Activated naive CD4-positive, alpha-beta T cell treated with anti-CD3 and anti-CD28 coated beads for 36 hours (primary cell): ENCODE results near the gene DUSP28. TPM values are rescaled to one million over a fixed set of nuclear protein-coding genes. Genes with fewer than 3 reads are reported as not detected.
A peak's percentile ranks its signal among the peaks of the same experiment; 100 is the strongest.

ENCODE experiments used
- CTCF ChIA-PET: fragments of 350-600 bp; sonication (Branson Sonifier 250); formaldehyde crosslinking; loops from one replicate; lab custom pipeline; 2021; ENCODE audit warnings: antibody characterized with exemption; lab: Charles Lee
- DNase-seq: peaks from one replicate; pipeline ENCODE4 v3.0.0-alpha.2; 2020
- H3K27ac Mint-ChIP-seq: one replicate; pipeline ENCODE4 v1.8.0; 2021; ENCODE audit warnings: mild to moderate bottlenecking, mixed read lengths
- H3K27me3 Mint-ChIP-seq: one replicate; pipeline ENCODE4 v1.8.0; 2021; ENCODE audit warnings: low read depth, mixed read lengths
- H3K36me3 Mint-ChIP-seq: one replicate; pipeline ENCODE4 v1.8.0; 2021; ENCODE audit warnings: low read depth, mixed read lengths
- H3K4me1 Mint-ChIP-seq: one replicate; pipeline ENCODE4 v1.8.0; 2021; ENCODE audit warnings: low read depth, mixed read lengths
- H3K4me3 Mint-ChIP-seq: one replicate; pipeline ENCODE4 v1.8.0; 2021; ENCODE audit warnings: mild to moderate bottlenecking, moderate library complexity, mixed read lengths
- H3K9me3 Mint-ChIP-seq: one replicate; pipeline ENCODE4 v1.8.0; 2021; ENCODE audit warnings: mixed read lengths
- intact Hi-C: fragments of 100-400 bp; cut with micrococcal nuclease; formaldehyde crosslinking; loops from one replicate; pipeline ENCODE4 v1.15.1; 2023
- total RNA-seq, 2 experiments: library from RNA; stranded (reverse); gene quantifications; one replicate each; pipeline ENCODE4 v1.2.3, GENCODE V29; 2021

The DUSP28 gene
- total RNA-seq, 2 experiments from 2014 or later, result 5.1 to 5.6 TPM

GRCh38 chr2:240586919-240587800, 27.0 kb downstream of the DUSP28 start:
- intact Hi-C loops, result loop anchor here (1.0 to 2.0 kb wide), 5 partner anchors 21 to 728 kb away; partner anchors contain the start of genes HDLBP and SEPTIN2
- CTCF ChIA-PET, result interaction anchor here (1.0 to 2.8 kb wide), 6 partner anchors 18 to 73 kb away, joined by 3 to 24 read pairs (median 6); partner anchors contain the start of gene RNPEPL1
- H3K4me1 Mint-ChIP-seq, result peaks cover 39% of the 10 kb centered on the region

GRCh38 chr2:240588006-240588655, 28.0 kb downstream of the DUSP28 start:
- H3K4me3 Mint-ChIP-seq, result peak overlapping the region; percentile 85
- H3K27me3 Mint-ChIP-seq, result no peaks in the 10 kb centered on the region
- intact Hi-C loops, result no loop called here
- DNase-seq, result no peak
- CTCF ChIA-PET, result interaction anchor here (2.3 to 2.8 kb wide), 2 partner anchors 22 to 74 kb away, joined by 15 to 24 read pairs; no protein-coding TSS in a partner anchor
- H3K4me1 Mint-ChIP-seq, result peaks cover 38% of the 10 kb centered on the region
- no peaks in the 10 kb centered on the region for H3K9me3 Mint-ChIP-seq
- H3K27ac Mint-ChIP-seq, result no peak overlapping the region
- peaks cover 6% of the 10 kb centered on the region for H3K36me3 Mint-ChIP-seq

More at GRCh38 chr2:240586919-240587800, 27.0 kb downstream of the DUSP28 start:
- peak; percentile 54 for DNase-seq
- Mint-ChIP-seq H3K27ac (peak overlapping the region; percentile 62), H3K9me3 (no peaks in the 10 kb centered on the region), H3K27me3 (no peaks in the 10 kb centered on the region), H3K36me3 (peaks cover 6% of the 10 kb centered on the region), H3K4me3 (peak overlapping the region; percentile 85)

- DNase-seq, result no peak
- CTCF ChIA-PET, result interaction anchor here (0.6 to 2.8 kb wide), 2 partner anchors 45 to 74 kb away, joined by 3 to 15 read pairs; no protein-coding TSS in a partner anchor
- intact Hi-C loops, result no loop called here
- H3K27me3 Mint-ChIP-seq, result no peaks in the 10 kb centered on the region
- no peak overlapping the region for H3K4me3 Mint-ChIP-seq
- peaks cover 37% of the 10 kb centered on the region for H3K4me1 Mint-ChIP-seq
- peaks cover 6% of the 10 kb centered on the region for H3K36me3 Mint-ChIP-seq
- H3K9me3 Mint-ChIP-seq, result no peaks in the 10 kb centered on the region
- no peak overlapping the region for H3K27ac Mint-ChIP-seq
These were observed 28.5 kb downstream of the DUSP28 start for GRCh38 chr2:240588669-240589068.

GRCh38 chr2:240589375-240589774, 29.2 kb downstream of the DUSP28 start:
- Mint-ChIP-seq H3K27ac (no peak overlapping the region), H3K36me3 (peaks cover 6% of the 10 kb centered on the region), H3K4me1 (peaks cover 34% of the 10 kb centered on the region), H3K4me3 (no peak overlapping the region), H3K9me3 (no peaks in the 10 kb centered on the region), H3K27me3 (no peaks in the 10 kb centered on the region)
- DNase-seq, result no peak
- intact Hi-C loops, result no loop called here
- CTCF ChIA-PET, result interaction anchor here (2.8 kb wide), 1 partner anchor 75 kb away, joined by 15 read pairs; no protein-coding TSS in a partner anchor

- no peak overlapping the region for H3K27ac Mint-ChIP-seq
- DNase-seq, result no peak
- intact Hi-C loops, result no loop called here
- H3K36me3 Mint-ChIP-seq, result peaks cover 6% of the 10 kb centered on the region
- CTCF ChIA-PET, result no interaction called here
- peaks cover 28% of the 10 kb centered on the region for H3K4me1 Mint-ChIP-seq
- no peaks in the 10 kb centered on the region for H3K9me3 Mint-ChIP-seq
- H3K27me3 Mint-ChIP-seq, result no peaks in the 10 kb centered on the region
- no peak overlapping the region for H3K4me3 Mint-ChIP-seq
These were observed 29.8 kb downstream of the DUSP28 start for GRCh38 chr2:240589850-240590525.

GRCh38 chr2:240590681-240591111, 30.5 kb downstream of the DUSP28 start:
- H3K4me1 Mint-ChIP-seq, result peaks cover 25% of the 10 kb centered on the region
- H3K36me3 Mint-ChIP-seq, result peaks cover 6% of the 10 kb centered on the region
- H3K4me3 Mint-ChIP-seq, result no peak overlapping the region
- intact Hi-C loops, result no loop called here
- CTCF ChIA-PET, result interaction anchor here (1.3 kb wide), 1 partner anchor 77 kb away, joined by 5 read pairs; no protein-coding TSS in a partner anchor
- DNase-seq, result peak; percentile 1
- H3K27me3 Mint-ChIP-seq, result no peaks in the 10 kb centered on the region
- no peaks in the 10 kb centered on the region for H3K9me3 Mint-ChIP-seq
- no peak overlapping the region for H3K27ac Mint-ChIP-seq

- no peaks in the 10 kb centered on the region for H3K27me3 Mint-ChIP-seq
- H3K9me3 Mint-ChIP-seq, result no peaks in the 10 kb centered on the region
- intact Hi-C loops, result no loop called here
These were observed 31.1 kb downstream of the DUSP28 start for GRCh38 chr2:240591226-240591625.

GRCh38 chr2:240591784-240592183, 31.6 kb downstream of the DUSP28 start:
- Mint-ChIP-seq H3K9me3 (no peaks in the 10 kb centered on the region), H3K36me3 (peaks cover 4% of the 10 kb centered on the region), H3K4me1 (peaks cover 22% of the 10 kb centered on the region), H3K27me3 (no peaks in the 10 kb centered on the region), H3K4me3 (no peak overlapping the region), H3K27ac (no peak overlapping the region)
- CTCF ChIA-PET, result interaction anchor here (1.3 kb wide), 1 partner anchor 78 kb away, joined by 5 read pairs; no protein-coding TSS in a partner anchor
- intact Hi-C loops, result no loop called here
- no peak for DNase-seq

More at GRCh38 chr2:240591226-240591625, 31.1 kb downstream of the DUSP28 start:
- H3K4me3 Mint-ChIP-seq, result no peak overlapping the region
- CTCF ChIA-PET, result interaction anchor here (1.3 kb wide), 1 partner anchor 77 kb away, joined by 5 read pairs; no protein-coding TSS in a partner anchor
- DNase-seq, result no peak
- H3K36me3 Mint-ChIP-seq, result peaks cover 4% of the 10 kb centered on the region
- no peak overlapping the region for H3K27ac Mint-ChIP-seq
- peaks cover 22% of the 10 kb centered on the region for H3K4me1 Mint-ChIP-seq

- Mint-ChIP-seq H3K9me3 (no peaks in the 10 kb centered on the region), H3K4me3 (no peak overlapping the region), H3K27ac (no peak overlapping the region), H3K36me3 (peaks cover 4% of the 10 kb centered on the region), H3K4me1 (peaks cover 11% of the 10 kb centered on the region), H3K27me3 (no peaks in the 10 kb centered on the region)
- CTCF ChIA-PET, result interaction anchor here (0.6 kb wide), 1 partner anchor 9 kb away, joined by 3 read pairs; no protein-coding TSS in a partner anchor
- no peak for DNase-seq
- intact Hi-C loops, result no loop called here
These were observed 33.0 kb downstream of the DUSP28 start for GRCh38 chr2:240593026-240593702.

GRCh38 chr2:240593703-240594451, 33.7 kb downstream of the DUSP28 start:
- no peak for DNase-seq
- Mint-ChIP-seq H3K27ac (no peak overlapping the region), H3K27me3 (no peaks in the 10 kb centered on the region), H3K9me3 (no peaks in the 10 kb centered on the region), H3K36me3 (peaks cover 4% of the 10 kb centered on the region), H3K4me3 (no peak overlapping the region), H3K4me1 (peaks cover 4% of the 10 kb centered on the region)
- intact Hi-C loops, result no loop called here
- CTCF ChIA-PET, result interaction anchor here (0.6 to 0.7 kb wide), 2 partner anchors 8 to 320 kb away, joined by 3 read pairs; no protein-coding TSS in a partner anchor
